HG03175 (cell line): ENCODE data around the gene NUP93.
"Not testable (repeated sequence)": the region's sequence is repeated elsewhere in the genome, so short reads cannot be mapped to it uniquely, and the experiment has no call there.

Source experiments
- ATAC-seq: cut with Tn5 transposase; IDR thresholded peaks from one replicate; pipeline ENCODE4 v1.9.1; 2021; ENCODE audit warnings: mild to moderate bottlenecking, moderate library complexity; ENCODE audit not compliant: unreplicated experiment

The NUP93 gene

DNA sequence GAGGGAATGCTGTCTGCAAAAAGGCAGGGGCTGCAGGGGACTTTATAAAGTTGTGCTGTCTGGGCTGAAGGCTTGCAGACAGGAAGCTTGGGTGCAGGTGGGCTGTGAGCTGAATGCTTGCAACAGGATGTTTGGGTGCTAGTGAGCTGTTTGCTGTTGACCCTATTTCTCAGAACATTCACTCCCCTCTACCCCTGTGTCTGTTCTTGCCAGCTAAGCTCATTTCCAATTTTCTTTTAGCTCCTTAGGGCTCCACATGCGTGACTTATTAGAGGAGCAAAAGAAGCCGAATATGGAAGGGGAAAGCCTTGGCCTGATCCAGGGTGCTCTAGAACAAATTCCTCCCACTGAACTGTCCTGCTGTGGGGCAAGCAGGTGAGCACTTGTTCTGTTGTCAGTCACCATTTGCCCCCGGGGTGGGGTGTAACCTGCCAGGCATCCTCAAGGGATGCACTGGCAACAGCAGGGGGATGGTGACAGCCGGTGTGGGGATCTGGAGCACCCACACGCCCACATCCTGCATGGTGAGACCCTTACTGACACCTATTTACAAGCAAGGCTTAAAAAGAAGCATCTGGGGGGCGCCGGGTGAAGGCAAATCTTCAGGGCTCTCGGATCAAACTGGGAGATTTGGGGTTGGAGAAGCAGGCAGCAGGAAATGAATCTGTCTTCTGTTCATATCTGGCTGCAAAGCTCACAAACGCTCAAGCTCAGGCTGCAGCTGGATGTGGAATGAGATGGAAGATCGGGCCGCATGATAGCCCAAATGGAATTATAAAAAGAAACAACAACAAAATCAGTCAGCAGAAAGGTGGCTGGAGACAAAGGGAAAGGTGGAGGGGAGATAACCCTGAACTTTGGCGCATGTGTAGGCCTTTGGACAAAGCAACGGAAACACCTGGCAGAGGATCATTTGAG, 21.1 kb upstream of the NUP93 start:
- ATAC-seq: no peak

- ATAC-seq: no peak
Measured at GRCh38 chr16:56709443-56710040, 20.4 kb upstream of the NUP93 start.

GRCh38 chr16:56710181-56710737, 19.7 kb upstream of the NUP93 start:
- ATAC-seq: no peak

GRCh38 chr16:56711862-56712261, 18.1 kb upstream of the NUP93 start:
- ATAC-seq: no peak

- ATAC-seq: no peak
Measured at GRCh38 chr16:56713794-56714193, 16.1 kb upstream of the NUP93 start.

DNA sequence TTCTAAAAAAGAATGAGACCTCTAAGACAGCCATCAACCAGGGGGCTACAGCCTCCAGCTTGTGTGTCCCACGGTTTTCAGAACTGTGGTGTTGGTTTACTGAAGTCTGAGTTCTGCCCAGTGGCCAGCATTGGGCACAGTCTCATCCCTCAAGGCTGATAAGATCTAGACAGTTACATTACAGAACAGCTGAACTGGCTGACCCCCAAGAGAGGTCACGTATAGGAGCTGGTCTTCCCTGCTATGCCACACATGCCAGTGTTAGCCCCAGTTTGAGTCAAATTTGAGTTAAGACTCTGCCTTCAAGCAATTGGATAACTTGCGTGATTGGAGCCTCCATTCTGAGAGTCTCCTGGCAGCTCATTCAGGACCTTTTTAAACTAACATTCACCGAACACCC, 14.8 kb upstream of the NUP93 start:
- ATAC-seq: no peak

DNA sequence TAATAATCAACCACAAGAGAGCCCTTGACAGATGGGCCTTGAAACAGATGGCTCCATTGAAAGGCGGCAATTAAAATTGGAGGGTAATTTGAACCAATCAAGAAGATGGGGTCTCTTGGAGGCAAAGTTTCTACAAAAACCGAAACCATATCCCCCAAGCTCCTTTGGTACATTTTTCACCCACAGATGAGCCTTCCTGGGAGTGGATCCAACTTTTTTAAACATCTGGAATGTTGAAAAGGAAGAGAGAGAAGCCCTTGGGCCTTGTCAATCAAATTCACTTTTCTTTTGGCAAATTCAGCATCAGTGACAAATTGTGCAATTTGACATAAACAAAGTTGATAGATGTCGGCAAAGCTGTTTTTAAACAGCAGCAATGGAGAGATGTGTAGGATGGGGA, 13.2 kb upstream of the NUP93 start:
- ATAC-seq: no peak

DNA sequence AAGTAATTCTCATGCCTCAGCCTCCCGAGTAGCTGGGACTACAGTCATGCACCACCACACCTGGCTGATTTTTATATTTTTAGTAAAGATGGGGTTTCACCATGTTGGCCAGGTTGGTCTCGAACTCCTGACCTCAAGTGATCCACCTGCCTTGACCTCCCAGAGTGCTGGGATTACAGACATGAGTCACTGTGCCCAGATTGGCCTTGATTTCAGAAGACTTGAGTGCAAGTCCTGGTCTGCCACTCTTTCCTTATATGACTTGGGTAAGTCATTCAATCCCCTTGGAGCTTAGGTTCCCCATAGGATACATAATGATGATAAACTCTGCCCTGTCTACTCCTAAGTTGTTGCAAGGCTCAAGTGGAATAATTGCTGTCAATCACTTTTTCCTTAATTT, 12.4 kb upstream of the NUP93 start:
- ATAC-seq: not testable (repeated sequence)

DNA sequence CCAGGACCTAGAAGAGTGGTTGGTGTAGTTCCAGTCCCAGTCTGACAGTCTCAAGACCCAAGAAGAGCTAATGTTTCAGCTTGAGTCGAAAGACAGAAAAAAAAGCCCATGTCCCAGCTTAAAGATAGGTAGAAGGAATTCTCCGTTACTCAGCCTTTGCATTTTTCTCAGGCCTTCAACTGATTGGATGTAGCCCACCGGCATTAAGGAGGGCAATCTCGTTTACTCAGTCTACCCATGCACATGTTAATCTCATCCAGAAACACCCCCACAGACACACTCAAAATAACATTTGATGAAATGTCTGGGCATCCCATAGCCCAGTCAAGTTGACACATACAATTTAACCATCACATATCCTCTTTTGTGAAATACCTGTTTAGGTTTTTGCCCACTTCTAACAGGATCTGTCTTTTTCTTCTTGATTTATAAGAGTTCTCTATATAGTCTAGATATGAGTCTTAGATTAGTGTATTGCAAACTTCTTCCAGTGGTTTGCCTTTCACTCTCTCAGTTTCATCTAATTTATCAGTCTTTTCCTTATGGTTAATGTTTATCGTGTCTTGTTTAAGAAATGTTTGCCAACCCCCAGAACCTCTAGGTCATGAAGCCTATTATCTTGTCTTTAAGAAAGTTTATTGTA, 7.6 kb upstream of the NUP93 start:
- ATAC-seq: no peak

- ATAC-seq: no peak
Measured at GRCh38 chr16:56724191-56724590, 5.7 kb upstream of the NUP93 start.

GRCh38 chr16:56726283-56726682, 3.6 kb upstream of the NUP93 start:
- no peak for ATAC-seq

- ATAC-seq: no peak
Measured at GRCh38 chr16:56726926-56727325, 3.0 kb upstream of the NUP93 start.

DNA sequence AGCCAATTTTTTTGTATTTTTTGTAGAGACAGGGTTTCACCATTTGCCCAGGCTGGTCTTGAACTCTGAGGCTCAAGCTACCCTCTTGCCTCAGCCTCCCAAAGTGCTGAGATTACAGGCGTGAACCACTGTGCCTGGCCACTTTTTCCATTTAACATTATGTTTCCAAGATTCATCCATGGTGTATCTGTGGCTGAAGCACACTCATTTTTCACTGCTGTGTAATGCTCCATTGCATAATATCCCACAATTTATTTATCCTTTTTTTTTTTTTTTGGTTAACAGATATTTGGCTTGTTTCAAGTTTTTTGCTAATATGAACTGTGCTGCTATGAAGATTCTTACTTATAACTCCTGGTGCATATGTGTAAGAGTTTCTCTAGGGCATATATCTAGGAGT, 1.9 kb upstream of the NUP93 start:
- no peak for ATAC-seq

- ATAC-seq: no peak
Measured at GRCh38 chr16:56728980-56729734, 772 bp upstream of the NUP93 start.

DNA sequence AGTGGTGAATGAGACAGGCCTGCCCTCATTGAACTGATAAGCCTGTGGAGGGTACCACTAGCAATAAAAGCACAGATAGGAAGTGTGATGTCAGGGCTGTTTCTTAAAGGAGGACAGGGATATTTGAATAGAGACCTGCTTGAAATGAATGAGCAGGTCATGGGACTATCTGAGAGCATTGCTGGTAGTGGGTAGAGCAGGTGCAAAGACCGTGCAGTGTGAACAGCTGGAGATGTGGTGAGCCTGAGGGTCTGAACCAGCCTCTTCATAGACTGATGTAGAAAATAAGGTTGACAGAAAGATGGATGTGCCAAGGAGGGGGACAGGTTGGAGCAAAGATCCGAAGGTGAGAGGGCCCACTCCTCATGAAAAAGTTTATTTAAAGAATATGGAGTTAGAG, 2.4 kb downstream of the NUP93 start:
- ATAC-seq: no peak

- no peak for ATAC-seq
Measured at GRCh38 chr16:56732832-56733231, 2.9 kb downstream of the NUP93 start.

GRCh38 chr16:56734429-56734828, 4.5 kb downstream of the NUP93 start:
- no peak for ATAC-seq

DNA sequence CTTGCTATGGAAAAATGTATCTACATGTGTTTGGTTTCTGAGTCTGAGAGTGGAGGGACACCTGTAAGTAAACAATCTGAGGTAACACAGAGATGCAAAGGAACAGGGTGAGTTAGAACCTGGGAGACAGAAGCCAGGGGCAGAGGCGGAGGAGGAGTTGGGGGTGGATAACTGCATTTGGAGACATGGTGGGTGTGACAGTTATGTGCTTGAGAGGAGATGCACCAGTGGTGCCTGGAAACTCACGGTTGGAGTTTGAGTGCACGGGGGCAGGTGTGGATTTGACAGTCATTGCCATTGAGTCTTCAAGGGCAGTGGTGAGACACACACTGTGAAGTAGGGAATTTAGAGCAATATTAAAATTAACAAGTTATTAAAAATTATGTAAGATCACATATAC, 6.5 kb downstream of the NUP93 start:
- ATAC-seq: no peak

DNA sequence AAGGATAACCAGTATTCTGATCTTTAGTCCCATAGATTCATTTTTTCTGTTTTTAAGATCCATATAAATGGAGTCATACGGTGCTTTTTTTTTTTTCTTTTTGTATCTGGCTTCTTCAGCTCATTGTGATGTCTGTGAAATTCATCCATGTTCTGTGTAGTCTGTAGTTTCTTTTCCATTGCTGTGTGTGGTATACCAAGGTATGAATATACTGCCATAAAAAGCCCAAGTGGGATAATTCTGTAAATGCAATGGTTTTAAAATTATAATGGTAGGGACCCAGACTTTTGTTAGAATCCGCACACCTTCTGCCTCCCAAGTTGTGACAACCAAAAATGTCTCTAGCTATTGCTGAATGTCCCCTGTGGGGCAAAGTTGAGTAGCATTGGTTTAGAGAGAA, 7.6 kb downstream of the NUP93 start:
- no peak for ATAC-seq

DNA sequence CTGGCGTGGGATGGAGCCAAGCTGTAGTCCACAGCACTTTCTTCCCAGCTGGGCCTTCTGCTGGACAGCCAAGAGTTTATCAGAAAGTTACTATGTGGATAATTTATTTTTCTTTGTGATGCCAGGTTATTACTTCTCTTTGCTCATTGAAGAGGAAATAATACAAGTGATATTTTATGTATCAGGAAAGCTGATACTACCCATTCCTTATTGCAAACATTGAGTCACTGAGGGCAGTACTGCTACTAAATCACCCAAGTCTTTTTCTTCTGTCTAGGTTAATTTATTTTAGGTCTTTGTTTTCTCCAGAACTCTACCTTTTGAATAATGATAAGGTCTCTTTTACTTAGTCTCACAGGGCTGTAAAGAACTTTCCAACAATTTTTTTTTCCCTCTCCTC, 8.3 kb downstream of the NUP93 start:
- ATAC-seq: no peak

GRCh38 chr16:56739378-56739777, 9.4 kb downstream of the NUP93 start:
- not testable (repeated sequence) for ATAC-seq
